HepG2 (cell line): ENCODE data around the gene TEDC2. TPM values are rescaled to one million over a fixed set of nuclear protein-coding genes. Genes with fewer than 3 reads are reported as not detected.

ENCODE experiments used
- ARID2 ChIP-seq: sonication (generic); formaldehyde crosslinking; IDR thresholded peaks from 2 replicates; pipeline ENCODE4 v1.8.1; 2022; ENCODE audit warnings: mild to moderate bottlenecking, missing genetic modification reagents, borderline replicate concordance
- CREB1 ChIP-seq, 2 experiments: fragments of 450-650 bp in 1 of 2; IDR thresholded peaks; 2 replicates each; pipeline ENCODE4 v1.6.1; 2016 to 2017; ENCODE audit warnings: control low read depth in 1 of 2, mild to moderate bottlenecking in 1 of 2, missing compliant biosample characterization in 1 of 2, missing genetic modification characterization in 1 of 2
- NR2C2 ChIP-seq: sonication (generic); formaldehyde crosslinking; IDR thresholded peaks from 2 replicates; pipeline ENCODE4 v1.4.0; 2020; ENCODE audit warnings: missing genetic modification reagents, mild to moderate bottlenecking, moderate library complexity, borderline replicate concordance
- NR3C1 ChIP-seq: sonication (generic); formaldehyde crosslinking; IDR thresholded peaks from 2 replicates; pipeline ENCODE4 v1.4.0; 2020; ENCODE audit warnings: missing genetic modification reagents
- SNAI1 ChIP-seq: sonication (generic); formaldehyde crosslinking; IDR thresholded peaks from 2 replicates; pipeline ENCODE4 v1.5.0; 2020; ENCODE audit warnings: mild to moderate bottlenecking, missing genetic modification reagents, borderline replicate concordance
- TBL1XR1 ChIP-seq: fragments of 150-350 bp; IDR thresholded peaks from 2 replicates; pipeline ENCODE4 v1.6.1; 2014; ENCODE audit warnings: borderline replicate concordance, low read length; ENCODE audit not compliant: partially characterized antibody
- TEAD3 ChIP-seq: optimal IDR thresholded peaks from 2 replicates; pipeline ENCODE3; 2016; ENCODE audit warnings: borderline replicate concordance
- ZNF331 ChIP-seq: sonication (generic); formaldehyde crosslinking; IDR thresholded peaks from 2 replicates; pipeline ENCODE4 v1.4.0; 2020; ENCODE audit warnings: missing genetic modification reagents
- ZNF841 ChIP-seq: sonication (generic); formaldehyde crosslinking; IDR thresholded peaks from 2 replicates; pipeline ENCODE4 v1.8.1; 2023; ENCODE audit warnings: missing genetic modification reagents, borderline replicate concordance
- polyA plus RNA-seq, 8 experiments: library from polyadenylated mRNA; depleted of rRNA in 3 of 8; stranded (reverse) in 7 of 8; unstranded in 1 of 8; fragments of >200 nt; fragmentation: Illumina TruSeq in 4 of 8; extraction: Trizol in 4 of 8; gene quantifications; 2 replicates each; pipeline versions ENCODE4 v1.2.1 to v1.2.3, GENCODE V29; 2011 to 2016; ENCODE audit warnings: low read depth in 4 of 8, missing spikeins in 1 of 8, mixed read lengths in 1 of 8; ENCODE audit not compliant: insufficient read depth in 1 of 8
- total RNA-seq, 5 experiments: library from RNA; depleted of rRNA; stranded (reverse); fragments of >200 nt; fragmentation: Illumina TruSeq; extraction: Trizol; gene quantifications; 2 replicates each; pipeline ENCODE4 v1.2.3, GENCODE V29; 2016; ENCODE audit warnings: low read depth in 1 of 5
- TF ChIP-seq, protein P1 (sequence below): sonication (generic); formaldehyde crosslinking; IDR thresholded peaks from 2 replicates; pipeline ENCODE4 v1.4.0; 2020; ENCODE audit warnings: low read depth, missing genetic modification reagents
- TF ChIP-seq, protein P2 (sequence below): sonication (generic); formaldehyde crosslinking; conservative IDR thresholded peaks from 2 replicates; pipeline ENCODE4 v1.4.0; 2020; ENCODE audit warnings: missing genetic modification reagents
- TF ChIP-seq, protein P3 (sequence below): IDR thresholded peaks from 2 replicates; pipeline ENCODE4 v1.6.1; 2016; ENCODE audit warnings: missing biosample characterization, missing genetic modification reagents, low read depth

TEDC2 gene
- total and polyA plus RNA-seq, 2 of the 13 experiments (the other 11 are each of a cell fraction or from before 2014, with no cell fraction given): 6.2 to 24.4 TPM

DNA sequence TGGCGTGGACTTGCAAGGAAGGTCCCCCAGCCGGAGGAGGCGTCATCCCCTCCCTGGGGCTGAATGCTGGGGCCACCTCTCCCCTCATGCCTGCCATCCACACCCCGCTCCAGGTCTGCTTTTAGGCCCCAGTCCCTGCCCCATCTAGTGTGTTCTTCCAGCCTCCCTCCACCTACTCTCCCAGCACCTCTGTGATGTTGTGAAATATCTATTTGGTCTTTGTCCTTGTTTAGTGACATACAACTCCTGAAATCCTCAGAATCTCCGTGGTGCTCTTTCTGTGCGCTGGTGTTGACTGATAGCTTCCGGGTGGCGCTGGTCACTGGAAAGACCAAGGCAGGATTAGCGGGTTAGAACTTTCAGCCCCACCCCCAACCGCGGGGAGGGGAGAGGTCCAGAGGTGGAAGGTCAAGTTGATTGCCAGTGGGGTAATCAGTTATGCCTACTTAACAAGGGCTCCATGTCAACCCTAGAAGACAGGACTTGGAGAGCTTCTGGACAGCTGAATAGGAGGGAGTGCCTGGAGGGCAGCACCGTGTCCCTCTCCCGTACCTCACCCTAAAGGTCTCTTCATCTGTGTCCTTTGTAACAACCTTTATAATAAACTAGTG lies 25.1 kb downstream of the TEDC2 start (continued):
- TF ChIP-seq, protein P1, sequence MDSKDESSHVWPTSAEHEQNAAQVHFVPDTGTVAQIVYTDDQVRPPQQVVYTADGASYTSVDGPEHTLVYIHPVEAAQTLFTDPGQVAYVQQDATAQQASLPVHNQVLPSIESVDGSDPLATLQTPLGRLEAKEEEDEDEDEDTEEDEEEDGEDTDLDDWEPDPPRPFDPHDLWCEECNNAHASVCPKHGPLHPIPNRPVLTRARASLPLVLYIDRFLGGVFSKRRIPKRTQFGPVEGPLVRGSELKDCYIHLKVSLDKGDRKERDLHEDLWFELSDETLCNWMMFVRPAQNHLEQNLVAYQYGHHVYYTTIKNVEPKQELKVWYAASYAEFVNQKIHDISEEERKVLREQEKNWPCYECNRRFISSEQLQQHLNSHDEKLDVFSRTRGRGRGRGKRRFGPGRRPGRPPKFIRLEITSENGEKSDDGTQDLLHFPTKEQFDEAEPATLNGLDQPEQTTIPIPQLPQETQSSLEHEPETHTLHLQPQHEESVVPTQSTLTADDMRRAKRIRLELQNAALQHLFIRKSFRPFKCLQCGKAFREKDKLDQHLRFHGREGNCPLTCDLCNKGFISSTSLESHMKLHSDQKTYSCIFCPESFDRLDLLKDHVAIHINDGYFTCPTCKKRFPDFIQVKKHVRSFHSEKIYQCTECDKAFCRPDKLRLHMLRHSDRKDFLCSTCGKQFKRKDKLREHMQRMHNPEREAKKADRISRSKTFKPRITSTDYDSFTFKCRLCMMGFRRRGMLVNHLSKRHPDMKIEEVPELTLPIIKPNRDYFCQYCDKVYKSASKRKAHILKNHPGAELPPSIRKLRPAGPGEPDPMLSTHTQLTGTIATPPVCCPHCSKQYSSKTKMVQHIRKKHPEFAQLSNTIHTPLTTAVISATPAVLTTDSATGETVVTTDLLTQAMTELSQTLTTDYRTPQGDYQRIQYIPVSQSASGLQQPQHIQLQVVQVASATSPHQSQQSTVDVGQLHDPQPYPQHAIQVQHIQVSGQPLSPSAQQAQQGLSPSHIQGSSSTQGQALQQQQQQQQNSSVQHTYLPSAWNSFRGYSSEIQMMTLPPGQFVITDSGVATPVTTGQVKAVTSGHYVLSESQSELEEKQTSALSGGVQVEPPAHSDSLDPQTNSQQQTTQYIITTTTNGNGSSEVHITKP (CRISPR knock-in tag): no peak; the same call in 1 of the 2 replicates
- peak; percentile 36; the same call in 1 of the 2 replicates for TF ChIP-seq ARID2 (CRISPR knock-in tag)
- TF ChIP-seq NR3C1 (CRISPR knock-in tag): no peak
- TF ChIP-seq, protein P2, sequence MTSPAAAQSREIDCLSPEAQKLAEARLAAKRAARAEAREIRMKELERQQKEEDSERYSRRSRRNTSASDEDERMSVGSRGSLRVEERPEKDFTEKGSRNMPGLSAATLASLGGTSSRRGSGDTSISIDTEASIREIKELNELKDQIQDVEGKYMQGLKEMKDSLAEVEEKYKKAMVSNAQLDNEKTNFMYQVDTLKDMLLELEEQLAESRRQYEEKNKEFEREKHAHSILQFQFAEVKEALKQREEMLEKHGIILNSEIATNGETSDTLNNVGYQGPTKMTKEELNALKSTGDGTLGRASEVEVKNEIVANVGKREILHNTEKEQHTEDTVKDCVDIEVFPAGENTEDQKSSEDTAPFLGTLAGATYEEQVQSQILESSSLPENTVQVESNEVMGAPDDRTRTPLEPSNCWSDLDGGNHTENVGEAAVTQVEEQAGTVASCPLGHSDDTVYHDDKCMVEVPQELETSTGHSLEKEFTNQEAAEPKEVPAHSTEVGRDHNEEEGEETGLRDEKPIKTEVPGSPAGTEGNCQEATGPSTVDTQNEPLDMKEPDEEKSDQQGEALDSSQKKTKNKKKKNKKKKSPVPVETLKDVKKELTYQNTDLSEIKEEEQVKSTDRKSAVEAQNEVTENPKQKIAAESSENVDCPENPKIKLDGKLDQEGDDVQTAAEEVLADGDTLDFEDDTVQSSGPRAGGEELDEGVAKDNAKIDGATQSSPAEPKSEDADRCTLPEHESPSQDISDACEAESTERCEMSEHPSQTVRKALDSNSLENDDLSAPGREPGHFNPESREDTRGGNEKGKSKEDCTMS: no peak
- TF ChIP-seq ZNF841: no peak
- peak; percentile 72 for TF ChIP-seq TEAD3 (CRISPR knock-in tag)
- TF ChIP-seq, protein P3, sequence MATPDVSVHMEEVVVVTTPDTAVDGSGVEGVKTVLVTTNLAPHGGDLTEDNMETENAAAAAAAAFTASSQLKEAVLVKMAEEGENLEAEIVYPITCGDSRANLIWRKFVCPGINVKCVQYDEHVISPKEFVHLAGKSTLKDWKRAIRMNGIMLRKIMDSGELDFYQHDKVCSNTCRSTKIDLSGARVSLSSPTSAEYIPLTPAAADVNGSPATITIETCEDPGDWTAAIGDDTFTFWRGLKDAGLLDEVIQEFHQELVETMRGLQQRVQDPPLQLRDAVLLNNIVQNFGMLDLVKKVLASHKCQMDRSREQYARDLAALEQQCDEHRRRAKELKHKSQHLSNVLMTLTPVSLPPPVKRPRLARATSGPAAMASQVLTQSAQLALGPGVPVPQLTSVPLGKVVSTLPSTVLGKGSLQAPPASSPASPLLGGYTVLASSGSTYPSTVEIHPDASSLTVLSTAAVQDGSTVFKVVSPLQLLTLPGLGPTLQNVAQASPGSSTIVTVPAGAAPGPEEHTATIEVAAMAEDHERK (CRISPR knock-in tag): no peak
- TF ChIP-seq NR2C2 (CRISPR knock-in tag): peak; percentile 97
- peak; percentile 71; the same call in 1 of the 2 replicates for TF ChIP-seq ZNF331 (CRISPR knock-in tag)
- TF ChIP-seq TBL1XR1: peak; percentile 70
- no peak for TF ChIP-seq SNAI1 (CRISPR knock-in tag)
- TF ChIP-seq CREB1 (IDR thresholded peaks at IDR 0.05): no peak
- peak; percentile 83 for TF ChIP-seq CREB1 (CRISPR knock-in tag; IDR thresholded peaks at IDR 0.05)
- TF ChIP-seq, all 625 proteins: peak for 209
